ENCODE data around the gene RGS17. TPM values are rescaled to one million over a fixed set of nuclear protein-coding genes. Genes with fewer than 3 reads are reported as not detected.

The RGS17 gene
- total RNA-seq, 4 donors from 2014 or later, result 2.4 to 6.2 (median 3.5) TPM

DNA sequence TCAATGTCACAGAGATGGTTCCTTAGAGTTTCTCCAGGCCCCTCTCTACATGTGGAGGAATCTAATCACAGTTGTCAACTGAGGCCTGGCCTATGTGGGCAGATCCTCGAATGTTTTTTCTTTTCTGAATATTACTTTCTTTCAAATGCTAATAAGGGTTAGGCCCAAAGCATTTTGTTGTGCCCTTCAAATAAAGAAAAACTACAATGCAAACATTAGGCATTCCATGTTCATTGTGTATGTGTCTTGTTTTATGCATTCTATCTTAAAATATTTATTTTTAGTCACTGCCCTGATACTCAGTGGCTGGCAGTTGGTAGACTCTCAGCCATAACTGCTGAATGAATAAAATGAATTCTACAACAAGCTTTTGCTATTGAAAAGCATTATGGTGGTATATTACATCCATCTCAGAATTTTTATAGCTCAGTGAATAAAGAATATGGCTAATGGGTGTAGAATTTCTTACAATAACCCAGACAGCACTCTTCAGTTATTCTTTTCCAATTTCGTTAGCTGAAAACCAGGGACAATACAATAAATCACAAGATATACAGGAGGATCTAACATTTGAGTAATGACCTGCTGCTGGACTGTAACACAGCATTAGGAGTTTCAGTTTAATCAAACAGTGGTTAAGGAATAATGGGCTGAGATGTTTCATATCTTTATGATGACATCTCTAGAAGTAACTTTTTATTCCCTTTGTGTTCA is 28.3 kb downstream of the RGS17 start:
- TF ChIP-seq, protein P1, sequence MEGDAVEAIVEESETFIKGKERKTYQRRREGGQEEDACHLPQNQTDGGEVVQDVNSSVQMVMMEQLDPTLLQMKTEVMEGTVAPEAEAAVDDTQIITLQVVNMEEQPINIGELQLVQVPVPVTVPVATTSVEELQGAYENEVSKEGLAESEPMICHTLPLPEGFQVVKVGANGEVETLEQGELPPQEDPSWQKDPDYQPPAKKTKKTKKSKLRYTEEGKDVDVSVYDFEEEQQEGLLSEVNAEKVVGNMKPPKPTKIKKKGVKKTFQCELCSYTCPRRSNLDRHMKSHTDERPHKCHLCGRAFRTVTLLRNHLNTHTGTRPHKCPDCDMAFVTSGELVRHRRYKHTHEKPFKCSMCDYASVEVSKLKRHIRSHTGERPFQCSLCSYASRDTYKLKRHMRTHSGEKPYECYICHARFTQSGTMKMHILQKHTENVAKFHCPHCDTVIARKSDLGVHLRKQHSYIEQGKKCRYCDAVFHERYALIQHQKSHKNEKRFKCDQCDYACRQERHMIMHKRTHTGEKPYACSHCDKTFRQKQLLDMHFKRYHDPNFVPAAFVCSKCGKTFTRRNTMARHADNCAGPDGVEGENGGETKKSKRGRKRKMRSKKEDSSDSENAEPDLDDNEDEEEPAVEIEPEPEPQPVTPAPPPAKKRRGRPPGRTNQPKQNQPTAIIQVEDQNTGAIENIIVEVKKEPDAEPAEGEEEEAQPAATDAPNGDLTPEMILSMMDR (IDR thresholded peaks at IDR 0.05; ENCODE audit: low read depth), result no peak

DNA sequence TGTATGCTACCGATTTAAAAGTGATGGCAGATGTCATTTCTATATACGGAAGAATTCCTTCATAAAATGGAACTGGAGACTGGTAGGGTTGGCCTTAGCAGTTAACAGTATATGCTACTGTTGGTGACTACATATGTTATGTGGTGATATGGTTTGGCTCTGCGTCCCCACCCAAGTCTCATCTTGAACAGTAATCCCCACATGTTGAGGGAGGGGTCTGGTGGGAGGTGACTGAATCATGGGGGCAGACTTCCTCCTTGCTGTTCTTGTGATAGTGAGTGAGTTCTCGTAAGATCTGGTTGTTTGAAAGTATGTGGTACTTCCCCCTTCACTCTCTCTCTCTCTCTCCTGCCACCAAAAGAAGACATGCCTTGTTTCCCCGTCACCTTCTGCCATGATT is 29.6 kb downstream of the RGS17 start:
- TF ChIP-seq, protein P1 (IDR thresholded peaks at IDR 0.05; ENCODE audit: low read depth), result no peak

DNA sequence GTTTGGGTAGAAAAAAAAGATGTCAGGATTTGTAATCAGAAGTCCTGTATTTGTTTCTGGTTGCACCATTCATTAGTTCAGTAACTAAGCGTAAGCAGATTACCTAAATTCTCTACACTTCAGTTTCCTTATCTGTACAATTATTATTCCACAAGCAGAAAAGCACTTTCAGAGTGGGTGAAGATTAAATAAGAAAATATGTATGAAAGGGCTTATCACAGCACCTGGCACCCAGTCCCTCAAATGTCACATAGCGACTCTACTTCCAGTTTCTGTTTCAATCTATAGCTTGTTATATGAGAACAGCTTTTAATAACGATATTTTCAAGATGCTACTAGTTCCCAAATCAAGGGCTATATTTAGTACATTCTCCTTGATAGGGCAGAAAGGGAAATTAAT is 31.4 kb downstream of the RGS17 start:
- TF ChIP-seq, protein P1 (IDR thresholded peaks at IDR 0.05; ENCODE audit: low read depth), result no peak

DNA sequence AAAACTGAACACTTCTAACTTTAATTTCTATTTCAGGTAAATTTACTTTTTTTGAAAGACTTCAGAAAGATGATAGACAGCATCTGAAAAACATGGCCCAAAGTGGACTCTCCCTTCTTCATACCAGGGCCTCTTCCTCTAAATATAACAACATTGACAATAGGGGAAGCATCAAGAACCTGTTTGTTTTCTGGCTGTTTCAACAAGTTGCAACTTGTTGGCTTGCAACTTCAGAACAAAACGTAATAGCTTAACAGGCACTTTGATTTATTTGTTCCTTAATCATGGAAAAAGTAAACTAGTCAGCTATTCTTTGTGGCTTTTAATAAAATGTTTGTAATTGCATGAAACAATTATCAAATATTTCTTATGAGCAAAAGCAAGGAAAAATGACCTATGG is 34.3 kb downstream of the RGS17 start:
- TF ChIP-seq, protein P1 (IDR thresholded peaks at IDR 0.05; ENCODE audit: low read depth), result no peak

DNA sequence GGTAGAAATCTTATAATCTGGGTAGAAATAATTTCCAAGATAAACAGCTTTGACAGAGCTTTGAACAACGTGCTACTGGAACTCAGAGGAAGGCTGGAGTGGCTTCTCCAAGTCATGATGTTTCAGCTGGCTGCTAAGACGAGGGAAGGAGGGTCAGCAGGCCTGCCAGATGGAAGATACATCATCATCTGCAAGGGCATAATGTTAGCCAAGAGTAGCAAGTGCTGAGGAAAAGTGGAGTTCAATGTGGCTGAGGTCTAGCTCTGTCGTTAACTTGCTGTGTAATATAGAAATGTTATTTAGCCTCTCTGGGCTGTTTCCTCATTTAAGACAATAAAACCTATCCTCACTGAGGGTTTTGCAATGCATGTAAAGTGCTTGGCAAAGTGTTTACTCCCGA is 35.1 kb downstream of the RGS17 start:
- TF ChIP-seq, protein P1 (IDR thresholded peaks at IDR 0.05; ENCODE audit: low read depth), result no peak

DNA sequence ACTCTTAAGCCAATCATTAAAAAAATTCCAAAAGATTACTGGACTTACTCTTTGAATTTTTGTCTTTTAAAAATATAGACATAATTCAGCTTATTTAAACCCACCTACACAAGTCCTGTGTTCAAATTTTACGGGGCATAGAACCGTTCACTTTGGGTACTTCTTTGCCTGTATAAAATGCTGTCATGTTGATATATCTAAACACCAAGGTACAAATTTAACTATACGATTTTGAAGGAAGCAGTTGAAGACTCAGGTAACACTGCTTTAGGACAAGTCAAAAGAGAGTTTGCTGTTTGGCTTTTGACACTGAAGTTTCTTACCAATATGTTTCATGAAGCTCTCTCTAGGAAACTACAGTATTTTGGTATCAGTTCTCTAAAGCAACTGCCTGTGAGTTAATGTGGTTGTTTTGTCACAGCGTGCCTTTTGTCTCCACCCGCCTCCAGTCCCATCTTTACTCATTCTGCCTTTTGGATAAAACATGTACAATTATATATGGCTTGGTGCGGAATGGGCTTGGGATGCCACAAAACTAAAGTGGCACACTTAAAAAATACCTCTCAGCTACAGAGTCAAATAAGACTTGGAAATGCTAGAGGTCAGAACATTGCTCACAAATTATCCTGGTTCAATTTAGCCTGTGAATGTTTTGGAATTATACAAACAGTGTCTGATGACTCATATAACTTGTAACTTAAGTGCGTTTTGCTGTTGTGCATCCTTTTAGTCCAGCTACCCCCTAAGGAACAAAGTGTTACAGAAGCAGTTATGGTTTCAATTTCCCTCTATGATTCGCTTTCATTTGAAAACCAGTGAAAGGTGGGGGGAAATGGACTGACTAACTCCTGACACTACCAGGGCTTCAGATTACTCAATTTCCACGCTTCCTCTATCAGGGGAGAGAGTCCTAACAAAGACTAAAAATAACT is 38.7 kb downstream of the RGS17 start:
- TF ChIP-seq, protein P1 (IDR thresholded peaks at IDR 0.05; ENCODE audit: low read depth), result no peak

DNA sequence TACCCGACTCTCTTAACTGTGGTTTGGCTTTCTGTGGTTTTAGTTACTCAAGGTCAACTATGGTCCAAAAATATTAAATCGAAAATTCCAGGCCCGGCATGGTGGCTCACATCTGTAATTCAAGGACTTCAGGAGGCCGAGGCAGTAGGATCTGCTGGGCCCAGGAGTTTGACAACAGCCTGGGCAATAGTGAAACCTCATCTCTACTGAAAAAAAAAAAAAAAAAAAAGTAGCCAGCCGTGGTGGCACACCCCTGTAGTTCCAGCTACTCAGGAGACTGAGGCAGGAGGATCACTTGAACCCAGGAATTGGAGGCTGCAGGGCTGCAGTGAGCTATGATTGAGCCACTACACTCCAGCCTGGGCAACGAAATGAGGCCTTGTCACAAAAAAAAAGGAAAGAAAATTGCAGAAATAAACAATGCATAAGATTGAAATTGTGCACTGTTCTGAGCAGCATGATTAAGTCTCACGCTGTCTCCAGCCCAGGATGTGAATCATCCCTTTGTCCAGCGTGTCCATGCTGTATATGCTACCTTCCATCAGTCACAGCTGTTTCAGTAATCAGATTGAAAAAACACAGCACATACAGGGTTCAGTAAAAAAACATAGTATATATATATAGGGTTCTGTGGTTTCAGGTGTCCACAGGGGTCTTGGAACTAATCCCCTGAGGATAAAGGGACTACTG is 40.7 kb downstream of the RGS17 start:
- TF ChIP-seq, protein P1 (IDR thresholded peaks at IDR 0.05; ENCODE audit: low read depth), result no peak

Data from subcutaneous adipose tissue (tissue), 4 donors.